GM10266 (cell line): ENCODE measurements around the gene NAV3.

ENCODE experiments used
- DNase-seq: peaks from one replicate; pipeline ENCODE4 v3.0.0; 2012; ENCODE audit errors: extremely low spot score
- TF ChIP-seq, protein P1 (sequence below): IDR thresholded peaks from 2 replicates; pipeline ENCODE4 v1.5.1; 2012; ENCODE audit warnings: mild to moderate bottlenecking, low read depth; ENCODE audit not compliant: control insufficient read depth, insufficient read depth; ENCODE audit errors: missing control alignments

Gene NAV3

DNA sequence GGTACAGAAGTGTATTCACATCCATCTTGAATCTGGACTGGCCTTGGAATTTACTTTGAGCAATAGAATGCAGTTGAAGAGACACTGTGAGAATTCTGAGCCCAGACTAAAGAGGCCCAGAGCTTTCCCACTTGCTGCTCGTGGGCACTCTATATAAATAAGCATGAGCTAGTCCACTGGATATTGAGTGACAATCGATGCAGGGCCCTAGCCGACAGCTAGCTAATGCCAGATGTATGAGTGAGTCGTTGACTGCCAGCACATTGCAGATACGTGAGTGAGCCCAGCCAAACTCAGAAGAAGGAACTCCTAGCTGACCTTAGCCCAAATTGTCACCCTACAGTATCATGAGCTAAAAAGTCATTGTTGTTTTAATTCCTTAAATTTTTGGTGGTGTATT, 24.9 kb downstream of the NAV3 start:
- no peak for DNase-seq
- TF ChIP-seq, protein P1, sequence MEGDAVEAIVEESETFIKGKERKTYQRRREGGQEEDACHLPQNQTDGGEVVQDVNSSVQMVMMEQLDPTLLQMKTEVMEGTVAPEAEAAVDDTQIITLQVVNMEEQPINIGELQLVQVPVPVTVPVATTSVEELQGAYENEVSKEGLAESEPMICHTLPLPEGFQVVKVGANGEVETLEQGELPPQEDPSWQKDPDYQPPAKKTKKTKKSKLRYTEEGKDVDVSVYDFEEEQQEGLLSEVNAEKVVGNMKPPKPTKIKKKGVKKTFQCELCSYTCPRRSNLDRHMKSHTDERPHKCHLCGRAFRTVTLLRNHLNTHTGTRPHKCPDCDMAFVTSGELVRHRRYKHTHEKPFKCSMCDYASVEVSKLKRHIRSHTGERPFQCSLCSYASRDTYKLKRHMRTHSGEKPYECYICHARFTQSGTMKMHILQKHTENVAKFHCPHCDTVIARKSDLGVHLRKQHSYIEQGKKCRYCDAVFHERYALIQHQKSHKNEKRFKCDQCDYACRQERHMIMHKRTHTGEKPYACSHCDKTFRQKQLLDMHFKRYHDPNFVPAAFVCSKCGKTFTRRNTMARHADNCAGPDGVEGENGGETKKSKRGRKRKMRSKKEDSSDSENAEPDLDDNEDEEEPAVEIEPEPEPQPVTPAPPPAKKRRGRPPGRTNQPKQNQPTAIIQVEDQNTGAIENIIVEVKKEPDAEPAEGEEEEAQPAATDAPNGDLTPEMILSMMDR: no peak

DNA sequence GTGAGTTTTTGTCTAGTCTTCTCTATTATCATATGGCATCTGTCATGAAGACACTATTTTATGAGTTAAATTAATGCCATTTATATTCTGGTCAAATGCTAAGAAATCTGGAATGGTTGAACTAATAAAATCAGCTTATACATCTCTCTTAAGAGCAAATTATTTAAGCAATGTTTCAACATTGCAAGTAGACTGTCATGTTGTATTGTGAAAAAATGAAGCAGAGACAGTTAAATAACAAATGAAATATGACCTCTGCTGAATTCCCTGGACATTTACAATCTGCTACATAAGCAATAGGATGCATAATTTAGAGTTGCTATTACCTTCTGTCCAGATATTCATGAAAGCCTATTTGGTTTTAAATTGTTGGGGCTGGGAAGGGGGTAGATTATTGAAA, 30.6 kb downstream of the NAV3 start:
- no peak for DNase-seq
- TF ChIP-seq, protein P1: no peak

DNA sequence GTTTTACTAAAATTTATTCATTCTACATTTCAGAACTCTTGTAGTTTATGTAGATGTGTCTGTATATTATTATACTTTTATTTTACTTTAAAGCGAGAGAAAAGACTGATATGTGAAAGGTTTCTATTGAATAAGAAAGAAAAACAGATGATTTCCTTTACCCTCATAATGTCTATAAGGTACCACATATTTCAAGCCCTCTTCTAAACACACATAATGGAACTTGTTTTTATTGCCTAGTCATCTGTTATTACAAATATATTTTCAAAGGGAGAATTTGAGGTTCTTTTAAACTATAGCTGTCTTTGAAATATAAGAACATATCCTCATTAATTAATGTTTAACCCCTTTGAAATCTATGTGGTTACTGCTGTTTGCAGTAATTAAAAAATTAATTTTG, 34.5 kb downstream of the NAV3 start:
- no peak for DNase-seq
- TF ChIP-seq, protein P1: no peak

DNA sequence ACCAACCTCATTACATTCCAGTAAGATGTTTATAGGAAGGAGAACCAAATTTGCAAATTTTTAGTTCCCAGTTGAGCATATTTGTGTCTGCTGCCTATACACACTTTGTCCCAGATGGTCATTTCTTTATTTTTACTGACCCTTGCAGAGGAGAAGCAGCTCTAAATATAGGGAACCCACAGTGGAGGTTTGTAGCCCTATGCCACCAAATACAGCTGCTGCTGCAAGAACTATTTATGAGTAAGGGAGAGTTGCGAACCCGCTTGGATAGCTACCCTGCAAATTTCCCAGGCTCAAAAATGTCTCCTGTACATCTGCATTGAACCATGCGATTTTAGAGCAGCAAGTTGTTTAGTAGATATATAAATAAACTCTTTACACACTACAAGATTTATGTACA, 48.2 kb downstream of the NAV3 start:
- TF ChIP-seq, protein P1: no peak

DNA sequence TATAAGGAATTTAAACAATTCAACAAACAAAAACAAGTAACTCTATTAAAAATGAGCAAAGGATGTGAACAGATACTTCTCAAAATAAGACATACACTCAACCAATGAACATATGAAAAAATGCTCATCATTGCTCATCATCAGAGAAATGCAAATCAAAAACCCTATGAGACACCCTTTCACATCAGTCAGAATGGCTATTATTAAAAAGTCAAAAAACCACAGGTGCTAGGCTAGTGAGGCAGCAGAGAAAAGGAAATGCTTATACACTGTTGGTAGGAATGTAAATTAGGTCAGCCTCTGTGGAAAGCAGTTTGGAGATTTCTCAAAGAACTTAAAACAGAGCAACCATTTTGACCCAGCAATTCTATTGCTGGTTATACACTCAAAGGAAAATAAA, 52.0 kb downstream of the NAV3 start:
- DNase-seq: no peak
- TF ChIP-seq, protein P1: no peak

More for the DNA sequence above, 48.2 kb downstream of the NAV3 start:
- no peak for DNase-seq

DNA sequence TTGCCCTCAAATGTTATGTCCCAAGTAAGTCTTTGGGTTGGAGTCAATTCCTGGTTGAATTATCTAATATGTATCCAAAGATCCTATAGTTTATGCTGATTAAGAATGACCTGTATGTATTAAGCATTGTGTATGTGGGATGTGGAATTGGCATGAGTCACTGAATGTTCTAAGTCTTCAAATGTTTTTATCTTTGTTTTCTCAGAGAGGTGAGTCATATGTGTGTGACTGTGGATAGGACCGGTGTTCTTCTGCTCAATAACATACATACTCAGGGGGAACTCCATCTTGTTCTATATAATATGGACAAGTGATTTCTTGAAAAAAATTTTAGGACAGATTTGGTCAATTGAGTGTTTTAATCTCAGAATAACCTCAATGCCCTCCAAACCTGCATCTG, 57.9 kb downstream of the NAV3 start:
- no peak for DNase-seq
- TF ChIP-seq, protein P1: no peak

DNA sequence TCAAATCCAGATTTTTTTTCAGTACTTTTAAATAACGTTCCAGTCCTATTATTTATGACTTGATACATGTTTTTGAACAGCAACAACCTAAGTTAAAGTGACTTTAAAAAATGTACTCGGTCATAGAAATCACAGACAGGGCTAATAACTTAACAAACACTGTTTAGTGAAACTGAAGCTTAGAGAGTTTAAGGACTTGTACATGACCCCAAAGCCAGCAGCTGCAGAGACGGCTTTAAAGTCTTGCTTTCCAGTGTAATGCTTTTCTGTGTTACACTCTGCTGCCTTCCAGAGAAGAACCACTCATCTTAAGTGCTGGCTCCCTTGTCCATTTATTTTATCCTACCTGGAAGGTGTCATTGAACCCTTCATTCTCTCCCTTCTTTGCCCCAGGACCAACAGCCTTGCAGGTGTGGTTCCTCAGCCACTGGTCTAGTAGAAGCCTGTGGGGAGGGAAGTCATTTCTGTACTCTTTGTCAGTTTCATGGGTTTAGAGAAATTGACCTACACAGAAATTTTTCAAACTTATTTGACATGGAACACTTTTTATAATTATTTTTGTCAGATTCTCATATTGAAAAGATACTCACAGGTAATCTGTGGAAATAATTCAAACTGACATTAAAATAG, 60.9 kb downstream of the NAV3 start:
- TF ChIP-seq, protein P1: no peak

More for the DNA sequence above, 60.9 kb downstream of the NAV3 start:
- DNase-seq: no peak
